ENCODE data around the gene SIMC1.
"Not testable (repeated sequence)": the region's sequence is repeated elsewhere in the genome, so short reads cannot be mapped to it uniquely, and the experiment has no call there.

SIMC1 gene

GRCh38 chr5:176254066-176254393, 15.8 kb downstream of the SIMC1 start:
- not testable (repeated sequence) for H3K9me3 ChIP-seq (ENCODE audit: severe bottlenecking); DNase-seq; H3K36me3 ChIP-seq; H3K4me3 ChIP-seq (ENCODE audit: low read depth, low read length); H3K27me3 ChIP-seq (ENCODE audit: insufficient read depth, low read depth, severe bottlenecking); H3K27ac ChIP-seq

- H3K27me3 ChIP-seq (ENCODE audit: insufficient read depth, low read depth, severe bottlenecking); H3K9me3 ChIP-seq (ENCODE audit: severe bottlenecking); H3K36me3 ChIP-seq; DNase-seq; H3K4me3 ChIP-seq (ENCODE audit: low read depth, low read length); H3K27ac ChIP-seq: not testable (repeated sequence)
Measured at GRCh38 chr5:176257871-176258505, 19.8 kb downstream of the SIMC1 start.

GRCh38 chr5:176260682-176261081, 22.5 kb downstream of the SIMC1 start:
- DNase-seq; H3K4me3 ChIP-seq (ENCODE audit: low read depth, low read length); H3K36me3 ChIP-seq; H3K9me3 ChIP-seq (ENCODE audit: severe bottlenecking); H3K27me3 ChIP-seq (ENCODE audit: insufficient read depth, low read depth, severe bottlenecking); H3K27ac ChIP-seq: not testable (repeated sequence)

GRCh38 chr5:176266448-176266847, 28.2 kb downstream of the SIMC1 start:
- not testable (repeated sequence) for H3K36me3 ChIP-seq; H3K4me3 ChIP-seq (ENCODE audit: low read depth, low read length); H3K9me3 ChIP-seq (ENCODE audit: severe bottlenecking); H3K27me3 ChIP-seq (ENCODE audit: insufficient read depth, low read depth, severe bottlenecking); DNase-seq; H3K27ac ChIP-seq

GRCh38 chr5:176289018-176289417, 50.8 kb downstream of the SIMC1 start:
- H3K27ac ChIP-seq; H3K27me3 ChIP-seq (ENCODE audit: insufficient read depth, low read depth, severe bottlenecking); H3K36me3 ChIP-seq; DNase-seq; H3K4me3 ChIP-seq (ENCODE audit: low read depth, low read length); H3K9me3 ChIP-seq (ENCODE audit: severe bottlenecking): not testable (repeated sequence)

- H3K4me3 ChIP-seq (ENCODE audit: low read depth, low read length); H3K27ac ChIP-seq; H3K9me3 ChIP-seq (ENCODE audit: severe bottlenecking); H3K36me3 ChIP-seq; DNase-seq; H3K27me3 ChIP-seq (ENCODE audit: insufficient read depth, low read depth, severe bottlenecking): not testable (repeated sequence)
Measured at GRCh38 chr5:176290057-176290840, 52.0 kb downstream of the SIMC1 start.

- not testable (repeated sequence) for DNase-seq; H3K9me3 ChIP-seq (ENCODE audit: severe bottlenecking); H3K4me3 ChIP-seq (ENCODE audit: low read depth, low read length); H3K27me3 ChIP-seq (ENCODE audit: insufficient read depth, low read depth, severe bottlenecking); H3K27ac ChIP-seq
- H3K36me3 ChIP-seq = peaks cover 18% of the 10 kb centered on the region
Measured at GRCh38 chr5:176305356-176305755, 67.1 kb downstream of the SIMC1 start.

GRCh38 chr5:176317534-176318374, 79.5 kb downstream of the SIMC1 start:
- Histone ChIP-seq H3K36me3 (peaks cover 31% of the 10 kb centered on the region), H3K4me3 (ENCODE audit: low read depth, low read length) (no peak overlapping the region), H3K27ac (no peak overlapping the region), H3K9me3 (ENCODE audit: severe bottlenecking) (no peaks in the 10 kb centered on the region), H3K27me3 (ENCODE audit: insufficient read depth, low read depth, severe bottlenecking) (no peaks in the 10 kb centered on the region)
- no peak for TF ChIP-seq CTCF (IDR thresholded peaks at IDR 0.05; ENCODE audit: low read depth, low read length)
- DNase-seq = no peak

- H3K4me3 ChIP-seq (ENCODE audit: low read depth, low read length) = no peak overlapping the region
- H3K9me3 ChIP-seq (ENCODE audit: severe bottlenecking) = no peaks in the 10 kb centered on the region
- peaks cover 34% of the 10 kb centered on the region for H3K36me3 ChIP-seq
- DNase-seq = no peak
- no peaks in the 10 kb centered on the region for H3K27me3 ChIP-seq (ENCODE audit: insufficient read depth, low read depth, severe bottlenecking)
- H3K27ac ChIP-seq = no peak overlapping the region
- TF ChIP-seq CTCF (IDR thresholded peaks at IDR 0.05; ENCODE audit: low read depth, low read length) = peak; percentile 33
Measured at GRCh38 chr5:176319827-176320554, 81.8 kb downstream of the SIMC1 start.
